Subcutaneous adipose tissue (tissue), 4 donors: ENCODE measurements around the gene ATP23. TPM values are rescaled to one million over a fixed set of nuclear protein-coding genes. Genes with fewer than 3 reads are reported as not detected.

Experiments used
- total RNA-seq, 4 donors: library from RNA; depleted of rRNA; stranded (reverse); fragments of >200 nt; gene quantifications; one replicate each; pipeline ENCODE4 v1.1.0, GENCODE V29; 2016
- TF ChIP-seq, protein P1 (sequence below): fragments of 450-650 bp; IDR thresholded peaks from one replicate; pipeline ENCODE4 v1.5.1; 2016; ENCODE audit warnings: low read depth, mild to moderate bottlenecking, control low read depth, antibody characterized with exemption, moderate library complexity

Gene ATP23
- total RNA-seq, 4 donors from 2014 or later: 12.9 to 44.6 (median 28.5) TPM

DNA sequence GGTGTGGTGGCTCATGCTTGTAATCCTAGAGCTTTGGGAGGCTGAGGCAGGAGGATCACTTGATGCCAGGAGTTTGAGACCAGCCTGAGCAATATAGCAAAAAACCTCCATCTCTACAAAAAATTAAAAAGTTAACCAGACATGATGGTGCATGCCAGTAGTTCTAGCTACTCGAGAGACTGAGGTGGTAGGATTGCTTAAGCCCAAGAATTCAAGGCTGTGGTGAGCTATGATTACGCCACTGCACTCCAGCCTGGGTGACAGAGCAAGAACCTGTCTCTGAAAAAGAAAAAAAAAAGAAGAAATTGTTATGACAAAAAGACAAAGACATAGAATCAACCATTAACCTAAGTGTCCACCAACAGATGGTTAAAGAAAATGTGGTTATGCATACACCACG, 2.1 kb upstream of the ATP23 start:
- TF ChIP-seq, protein P1, sequence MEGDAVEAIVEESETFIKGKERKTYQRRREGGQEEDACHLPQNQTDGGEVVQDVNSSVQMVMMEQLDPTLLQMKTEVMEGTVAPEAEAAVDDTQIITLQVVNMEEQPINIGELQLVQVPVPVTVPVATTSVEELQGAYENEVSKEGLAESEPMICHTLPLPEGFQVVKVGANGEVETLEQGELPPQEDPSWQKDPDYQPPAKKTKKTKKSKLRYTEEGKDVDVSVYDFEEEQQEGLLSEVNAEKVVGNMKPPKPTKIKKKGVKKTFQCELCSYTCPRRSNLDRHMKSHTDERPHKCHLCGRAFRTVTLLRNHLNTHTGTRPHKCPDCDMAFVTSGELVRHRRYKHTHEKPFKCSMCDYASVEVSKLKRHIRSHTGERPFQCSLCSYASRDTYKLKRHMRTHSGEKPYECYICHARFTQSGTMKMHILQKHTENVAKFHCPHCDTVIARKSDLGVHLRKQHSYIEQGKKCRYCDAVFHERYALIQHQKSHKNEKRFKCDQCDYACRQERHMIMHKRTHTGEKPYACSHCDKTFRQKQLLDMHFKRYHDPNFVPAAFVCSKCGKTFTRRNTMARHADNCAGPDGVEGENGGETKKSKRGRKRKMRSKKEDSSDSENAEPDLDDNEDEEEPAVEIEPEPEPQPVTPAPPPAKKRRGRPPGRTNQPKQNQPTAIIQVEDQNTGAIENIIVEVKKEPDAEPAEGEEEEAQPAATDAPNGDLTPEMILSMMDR: no peak

DNA sequence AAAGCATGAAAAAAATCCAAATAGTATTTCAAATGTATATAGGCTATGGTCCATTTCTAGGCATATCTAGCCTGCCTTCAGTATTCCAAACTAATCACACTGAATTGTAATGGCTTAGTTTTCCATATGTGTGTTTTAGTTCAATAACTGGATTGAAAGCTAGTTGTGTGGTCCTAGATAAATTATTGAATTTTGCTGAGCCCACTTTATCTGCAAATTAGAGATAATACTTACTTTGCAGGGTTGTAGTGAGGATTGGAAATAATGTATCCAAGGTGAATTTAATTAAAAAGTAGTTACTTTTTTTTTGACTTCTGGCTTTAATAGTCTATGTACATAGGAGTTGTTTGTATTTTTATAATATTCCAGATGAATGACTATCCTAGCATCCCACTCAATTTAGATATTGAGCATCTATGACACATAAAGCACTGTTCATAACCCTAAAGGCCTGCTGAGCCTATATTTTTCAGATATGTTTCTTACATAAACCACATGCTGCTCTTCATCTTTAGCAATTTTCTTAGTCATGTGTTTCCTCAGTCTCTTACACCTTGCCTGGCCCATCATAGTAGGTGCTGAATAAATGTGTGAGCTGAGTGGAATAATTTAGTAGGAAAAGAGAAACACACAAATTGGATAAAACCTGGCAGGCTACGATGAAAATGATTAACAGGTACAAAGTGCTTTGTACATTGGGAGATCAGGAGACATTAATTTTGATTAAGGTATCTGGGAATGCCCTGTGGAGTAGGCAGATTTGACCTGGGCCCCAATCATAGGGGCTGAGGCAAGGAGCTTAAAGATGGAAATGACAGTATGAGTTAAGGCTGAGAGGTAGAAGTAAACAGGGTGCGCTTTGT, 1.1 kb upstream of the ATP23 start:
- TF ChIP-seq, protein P1: no peak

DNA sequence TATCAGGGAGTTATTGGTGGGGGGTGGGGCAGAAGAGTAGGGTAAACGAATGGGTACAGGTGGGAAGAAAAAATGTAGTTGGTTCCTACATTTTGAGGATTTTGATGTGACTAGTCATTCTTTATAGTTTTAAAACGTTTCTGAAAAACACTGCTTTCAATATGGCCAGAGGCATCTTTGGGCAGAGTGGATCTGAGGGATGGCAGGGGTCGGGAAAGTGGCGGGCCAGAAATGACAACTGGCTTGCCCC, 527 bp upstream of the ATP23 start:
- TF ChIP-seq, protein P1: no peak

DNA sequence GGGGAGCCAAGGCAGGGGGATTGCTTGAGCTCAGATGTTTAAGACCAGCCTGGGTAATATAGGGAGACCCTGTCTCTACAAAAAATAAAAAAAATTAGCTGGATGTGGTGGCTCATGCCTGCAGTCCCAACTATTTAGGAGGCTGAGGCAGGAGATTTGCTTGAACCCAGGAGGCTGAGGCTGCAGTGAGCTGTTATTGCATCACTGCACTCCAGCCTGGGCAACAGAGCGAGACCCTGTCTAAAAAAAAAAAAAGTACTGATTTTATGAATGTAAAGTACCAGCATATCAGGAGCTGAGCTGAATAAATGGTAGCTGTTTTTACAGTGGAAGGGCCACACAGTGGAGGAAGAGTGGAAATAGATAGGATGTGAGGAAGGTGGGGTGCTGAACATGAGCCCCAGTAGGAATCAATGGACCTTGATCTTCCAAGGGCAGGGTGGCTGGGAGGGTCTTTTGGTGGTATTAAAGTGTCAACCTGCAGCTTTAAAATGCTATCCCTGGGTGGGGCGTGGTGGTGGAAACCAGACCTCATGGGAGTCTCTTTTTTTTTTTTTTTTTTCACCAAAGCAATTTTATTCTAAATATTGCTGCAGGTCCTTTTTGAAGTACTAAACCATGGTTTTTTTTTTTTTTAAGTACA, 2.2 kb downstream of the ATP23 start:
- TF ChIP-seq, protein P1: no peak

DNA sequence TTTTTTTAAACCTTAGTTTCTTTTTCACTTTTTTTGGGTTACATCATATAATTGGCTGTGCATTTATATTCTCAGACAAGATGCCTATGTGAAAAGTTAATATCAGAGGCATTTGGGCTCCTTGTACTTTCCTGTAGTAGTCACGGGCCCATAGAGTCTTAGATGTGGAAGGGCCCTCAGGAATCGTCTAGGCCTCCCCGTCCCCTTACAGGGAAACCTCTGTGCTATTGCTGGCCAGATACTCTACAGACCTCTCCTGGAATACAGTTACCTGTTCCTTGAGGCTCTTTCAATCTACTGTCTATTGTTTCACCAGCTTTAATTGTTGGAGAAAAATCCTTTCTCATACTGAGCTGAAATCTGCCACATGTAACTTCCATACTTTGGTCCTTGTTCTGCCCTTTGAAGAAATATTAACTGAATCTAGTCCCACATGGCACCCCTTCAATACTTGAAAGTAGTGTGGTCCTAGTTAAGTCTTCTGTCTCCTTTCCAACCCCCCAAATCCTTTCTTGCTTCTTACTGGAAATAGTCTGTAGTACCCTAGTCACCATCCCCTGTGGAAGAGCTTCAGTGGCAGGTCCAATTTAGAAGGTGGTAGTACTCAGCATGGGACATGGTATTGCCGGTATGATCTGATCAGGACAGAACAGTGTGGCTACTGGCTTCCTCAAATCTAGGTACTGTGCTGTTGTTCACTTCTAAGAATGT, 3.1 kb downstream of the ATP23 start:
- TF ChIP-seq, protein P1: no peak

- TF ChIP-seq, protein P1: no peak
Measured at GRCh38 chr12:57952766-57953165, 11.4 kb downstream of the ATP23 start.

DNA sequence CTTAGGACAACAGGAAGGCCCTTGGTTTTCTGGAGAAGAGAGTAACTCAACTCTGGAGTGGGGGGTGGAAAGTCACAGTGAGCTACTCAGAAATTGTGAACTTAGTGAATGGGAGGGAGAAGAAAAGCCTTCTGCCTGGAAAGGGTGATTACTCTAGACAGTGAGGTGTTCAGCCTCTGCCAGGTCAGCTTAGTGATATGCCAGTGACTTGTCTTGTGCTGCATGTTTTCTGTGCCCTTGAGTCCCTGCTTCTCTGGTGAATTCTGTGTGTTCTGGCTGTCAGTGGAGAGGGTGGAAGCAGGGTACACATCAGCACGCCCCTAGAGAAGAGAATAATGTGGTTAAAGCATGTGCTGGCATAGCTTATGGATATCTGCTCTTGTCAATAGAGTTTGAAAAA, 13.4 kb downstream of the ATP23 start:
- TF ChIP-seq, protein P1: no peak
